GM12878 (cell line): ENCODE measurements around the gene PSAP.

ENCODE experiments used
- EZH2 ChIP-seq: IDR thresholded peaks from 2 replicates; pipeline ENCODE4 v1.6.1; 2012; ENCODE audit warnings: low read depth, mild to moderate bottlenecking, control low read depth, inconsistent platforms, low read length, borderline replicate concordance; ENCODE audit not compliant: control insufficient read depth
- FOS ChIP-seq: IDR thresholded peaks from 3 replicates; pipeline ENCODE4 v1.6.1; 2011; ENCODE audit warnings: borderline replicate concordance; ENCODE audit not compliant: insufficient read length; ENCODE audit errors: extremely low read depth
- KDM1A ChIP-seq: fragments of 200-600 bp; sonication (generic); IDR thresholded peaks from 2 replicates; pipeline ENCODE4 v1.6.1; 2016; ENCODE audit warnings: borderline replicate concordance
- POLR2A ChIP-seq: IDR thresholded peaks from 2 replicates; pipeline ENCODE4 v1.6.1; 2011; ENCODE audit warnings: low read depth, mild to moderate bottlenecking, low read length
- POLR2AphosphoS5 ChIP-seq: IDR thresholded peaks from 2 replicates; pipeline ENCODE4 v1.6.1; 2011; ENCODE audit warnings: mild to moderate bottlenecking, low read length, inconsistent platforms
- ZBED1 ChIP-seq: IDR thresholded peaks from 2 replicates; pipeline ENCODE4 v1.6.1; 2016; ENCODE audit warnings: borderline replicate concordance
- TF ChIP-seq, protein P1 (sequence below), 3 experiments: IDR thresholded peaks in 2 of 3; conservative IDR thresholded peaks in 1 of 3; 2 replicates each; pipeline ENCODE4 v1.5.1; 2011; ENCODE audit warnings: low read depth in 3 of 3, low read length in 3 of 3, mild to moderate bottlenecking in 3 of 3, control low read depth in 2 of 3, moderate library complexity in 2 of 3, inconsistent platforms in 1 of 3, mixed read lengths in 1 of 3; ENCODE audit not compliant: control insufficient read depth in 2 of 3, insufficient read depth in 1 of 3; ENCODE audit errors: extremely low read depth in 1 of 3
- TF ChIP-seq, protein P2 (sequence below): IDR thresholded peaks from 2 replicates; pipeline ENCODE4 v1.6.1; 2011; ENCODE audit warnings: low read depth, mild to moderate bottlenecking, low read length, moderate library complexity, borderline replicate concordance; ENCODE audit errors: extremely low read depth

DNA sequence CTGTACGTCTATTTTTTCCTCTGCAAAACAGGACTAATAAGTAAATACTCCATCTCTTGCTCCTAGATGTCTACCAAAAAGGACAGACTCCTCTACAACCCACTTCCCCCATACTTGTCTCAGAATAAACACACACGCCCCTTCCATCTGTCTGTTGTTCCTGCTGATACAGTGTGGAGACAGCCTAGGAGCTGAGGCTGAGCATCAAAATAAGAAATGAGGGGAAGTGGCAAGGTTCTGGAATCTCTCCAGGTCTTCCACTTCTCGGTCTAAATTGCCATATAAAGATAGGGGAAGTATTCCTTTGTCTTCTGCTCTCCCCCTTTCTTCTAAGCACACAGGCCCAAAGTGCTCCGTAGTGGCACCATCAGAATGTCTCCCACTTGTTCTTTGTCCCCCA, 47.0 kb downstream of the PSAP start:
- TF ChIP-seq EZH2: no peak
- no peak for TF ChIP-seq POLR2A
- TF ChIP-seq, protein P1, sequence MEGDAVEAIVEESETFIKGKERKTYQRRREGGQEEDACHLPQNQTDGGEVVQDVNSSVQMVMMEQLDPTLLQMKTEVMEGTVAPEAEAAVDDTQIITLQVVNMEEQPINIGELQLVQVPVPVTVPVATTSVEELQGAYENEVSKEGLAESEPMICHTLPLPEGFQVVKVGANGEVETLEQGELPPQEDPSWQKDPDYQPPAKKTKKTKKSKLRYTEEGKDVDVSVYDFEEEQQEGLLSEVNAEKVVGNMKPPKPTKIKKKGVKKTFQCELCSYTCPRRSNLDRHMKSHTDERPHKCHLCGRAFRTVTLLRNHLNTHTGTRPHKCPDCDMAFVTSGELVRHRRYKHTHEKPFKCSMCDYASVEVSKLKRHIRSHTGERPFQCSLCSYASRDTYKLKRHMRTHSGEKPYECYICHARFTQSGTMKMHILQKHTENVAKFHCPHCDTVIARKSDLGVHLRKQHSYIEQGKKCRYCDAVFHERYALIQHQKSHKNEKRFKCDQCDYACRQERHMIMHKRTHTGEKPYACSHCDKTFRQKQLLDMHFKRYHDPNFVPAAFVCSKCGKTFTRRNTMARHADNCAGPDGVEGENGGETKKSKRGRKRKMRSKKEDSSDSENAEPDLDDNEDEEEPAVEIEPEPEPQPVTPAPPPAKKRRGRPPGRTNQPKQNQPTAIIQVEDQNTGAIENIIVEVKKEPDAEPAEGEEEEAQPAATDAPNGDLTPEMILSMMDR (IDR thresholded peaks at IDR 0.05 in 2 of 3, conservative IDR thresholded peaks at IDR 0.05 in 1 of 3; ENCODE audit: control insufficient read depth in 2 of 3, extremely low read depth in 1 of 3, insufficient read depth in 1 of 3, low read depth in 3 of 3, low read length in 3 of 3): no peak
- no peak for TF ChIP-seq ZBED1
- no peak for TF ChIP-seq POLR2AphosphoS5
- TF ChIP-seq FOS: no peak
- TF ChIP-seq, protein P2, sequence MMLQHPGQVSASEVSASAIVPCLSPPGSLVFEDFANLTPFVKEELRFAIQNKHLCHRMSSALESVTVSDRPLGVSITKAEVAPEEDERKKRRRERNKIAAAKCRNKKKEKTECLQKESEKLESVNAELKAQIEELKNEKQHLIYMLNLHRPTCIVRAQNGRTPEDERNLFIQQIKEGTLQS: no peak
- no peak for TF ChIP-seq KDM1A
